HepG2 (cell line): ENCODE results near the gene KLHDC4. TPM values are rescaled to one million over a fixed set of nuclear protein-coding genes. Genes with fewer than 3 reads are reported as not detected.
"Not testable (repeated sequence)": the region's sequence is repeated elsewhere in the genome, so short reads cannot be mapped to it uniquely, and the experiment has no call there.

Experiments used
- ATAC-seq: fragments of 200-7000 bp; cut with Tn5 transposase; 3 replicates; pipeline ENCODE4 v1.9.1; 2020; ENCODE audit warnings: mild to moderate bottlenecking, moderate library complexity
- BruUV-seq: library from RNA; stranded (reverse); fragments of 400-500 nt; replicated peaks from 2 replicates; lab custom pipeline; 2021; lab: Mats Ljungman, UMichigan
- CTCF ChIA-PET: fragments of 300-600 bp; formaldehyde crosslinking; extraction: SDS; loops from one replicate; lab custom pipeline; 2021; ENCODE audit warnings: low total read pairs, inconsistent platforms, low intra/inter-chr PET ratio; lab: Yijun Ruan, JAX
- POLR2A ChIA-PET: fragments of 350-600 bp; sonication (Branson Sonifier 250); formaldehyde crosslinking; loops from one replicate; lab custom pipeline; 2020; ENCODE audit warnings: antibody characterized with exemption, inconsistent platforms; lab: Yijun Ruan, JAX
- DNase-seq: peaks from one replicate; pipeline ENCODE4 v3.0.0-alpha.2; 2015; ENCODE audit warnings: low spot score
- FAIRE-seq: peaks from 3 replicates; lab custom pipeline; 2011; peaks lifted over from hg19 to GRCh38; lab: Jason Lieb, UNC
- H2AFZ ChIP-seq: one replicate; pipeline ENCODE4 v1.6.1; 2011; ENCODE audit warnings: low read length, inconsistent platforms
- H3K27ac ChIP-seq: fragments of 300-600 bp; 3 replicates; pipeline ENCODE4 v1.8.0; 2011; ENCODE audit warnings: mixed run types, mild to moderate bottlenecking, mixed read lengths, low read length, inconsistent platforms; ENCODE audit not compliant: insufficient read depth; ENCODE audit errors: extremely low read length
- H3K27me3 ChIP-seq, 2 experiments: fragments of 200-600 bp in 1 of 2; 2 replicates in 1 of 2; 3 replicates in 1 of 2; pipeline versions ENCODE4 v1.6.0 to v1.8.0; 2011; ENCODE audit warnings: low read length in 2 of 2, mild to moderate bottlenecking in 2 of 2, moderate library complexity in 2 of 2, inconsistent platforms in 1 of 2; ENCODE audit not compliant: insufficient read depth in 2 of 2, control insufficient read depth in 1 of 2
- H3K36me3 ChIP-seq, 2 experiments: fragments of 200-600 bp in 1 of 2; replicated peaks in 1 of 2; 2 replicates in 1 of 2; 3 replicates in 1 of 2; pipeline versions ENCODE4 v1.5.1 to v1.8.0; 2011; ENCODE audit warnings: low read length in 2 of 2, inconsistent platforms in 1 of 2; ENCODE audit not compliant: insufficient read depth in 2 of 2, control insufficient read depth in 1 of 2
- H3K4me1 ChIP-seq: 2 replicates; pipeline ENCODE4 v1.5.1; 2012; ENCODE audit warnings: low read length, inconsistent platforms; ENCODE audit not compliant: insufficient read depth
- H3K4me2 ChIP-seq: 2 replicates; pipeline ENCODE4 v1.6.0; 2011; ENCODE audit warnings: low read depth, low read length, inconsistent platforms
- H3K4me3 ChIP-seq, 3 experiments: fragments of 200-600 bp in 1 of 3; sonication (generic), shearing (Covaris generic) in 1 of 3; replicated peaks in 1 of 3; 2 replicates each; pipeline ENCODE4 v1.5.1; 2011 to 2016; ENCODE audit warnings: low read length in 3 of 3, inconsistent platforms in 2 of 3, low read depth in 2 of 3, mild to moderate bottlenecking in 2 of 3, control low read depth in 1 of 3, mixed read lengths in 1 of 3; ENCODE audit not compliant: insufficient read depth in 1 of 3
- H3K79me2 ChIP-seq: one replicate; pipeline ENCODE4 v1.6.1; 2011; ENCODE audit warnings: low read length, inconsistent platforms; ENCODE audit not compliant: insufficient read depth
- H3K9ac ChIP-seq: 2 replicates; pipeline ENCODE4 v1.6.0; 2011; ENCODE audit warnings: mild to moderate bottlenecking, low read depth, low read length, inconsistent platforms; ENCODE audit not compliant: insufficient read depth
- H3K9me3 ChIP-seq: 2 replicates; pipeline ENCODE4 v1.5.1; 2012; ENCODE audit warnings: mild to moderate bottlenecking, low read length
- H4K20me1 ChIP-seq: 2 replicates; pipeline ENCODE4 v1.6.0; 2011; ENCODE audit warnings: inconsistent platforms, mild to moderate bottlenecking, low read length, moderate library complexity; ENCODE audit not compliant: insufficient read depth
- DNMT1 ChIP-seq: sonication (generic); formaldehyde crosslinking; IDR thresholded peaks from 2 replicates; pipeline ENCODE4 v1.5.1; 2020; ENCODE audit warnings: mild to moderate bottlenecking, missing genetic modification reagents
- FOXO1 ChIP-seq: sonication (generic); formaldehyde crosslinking; IDR thresholded peaks from 2 replicates; pipeline ENCODE4 v1.4.0; 2020; ENCODE audit warnings: missing genetic modification reagents
- GATAD1 ChIP-seq: IDR thresholded peaks from 2 replicates; pipeline ENCODE4 v1.6.1; 2016; ENCODE audit warnings: missing genetic modification reagents, missing compliant biosample characterization
- KAT2B ChIP-seq: fragments of 150-350 bp; IDR thresholded peaks from 2 replicates; pipeline ENCODE4 v1.6.1; 2014; ENCODE audit warnings: low read depth, low read length, borderline replicate concordance
- MLX ChIP-seq: IDR thresholded peaks from 2 replicates; pipeline ENCODE4 v1.6.1; 2016
- MNT ChIP-seq: fragments of 450-650 bp; IDR thresholded peaks from 2 replicates; pipeline ENCODE4 v1.6.1; 2016
- ZBTB37 ChIP-seq: sonication (generic); formaldehyde crosslinking; IDR thresholded peaks from 2 replicates; pipeline ENCODE4 v1.4.0; 2020; ENCODE audit warnings: mild to moderate bottlenecking, missing genetic modification reagents
- ZNF552 ChIP-seq: sonication (generic); formaldehyde crosslinking; IDR thresholded peaks from 2 replicates; pipeline ENCODE4 v1.9.0; 2022; ENCODE audit warnings: missing genetic modification reagents, mild to moderate bottlenecking, borderline replicate concordance
- ZNF569 ChIP-seq: sonication (generic); formaldehyde crosslinking; IDR thresholded peaks from 2 replicates; pipeline ENCODE4 v1.5.0; 2020; ENCODE audit warnings: mild to moderate bottlenecking, missing genetic modification reagents, moderate library complexity, borderline replicate concordance
- ZNF614 ChIP-seq: IDR thresholded peaks from 2 replicates; pipeline ENCODE4 v1.6.1; 2018; ENCODE audit warnings: missing biosample characterization, missing genetic modification reagents, inconsistent platforms, borderline replicate concordance
- ZNF616 ChIP-seq: sonication (generic); formaldehyde crosslinking; IDR thresholded peaks from 2 replicates; pipeline ENCODE4 v1.5.0; 2020; ENCODE audit warnings: low read depth, mild to moderate bottlenecking, missing genetic modification reagents
- WGBS: methylation state at CpG from one replicate; pipeline ENCODE4 v1.1.6; 2017; ENCODE audit warnings: low lambda C conversion rate; 5-methylcytosine and 5-hydroxymethylcytosine counted together
- in situ Hi-C: cut with HindIII; loops from 2 replicates; pipeline ENCODE4 v1.10.0; 2017; ENCODE audit warnings: low pct_unique_long_range_greater_than_20kb; ENCODE audit not compliant: extremely low pct_ligation_motif_present
- intact Hi-C: fragments of 100-400 bp; cut with micrococcal nuclease; formaldehyde crosslinking; loops from one replicate; pipeline ENCODE4 v1.10.0; 2022; ENCODE audit not compliant: unreplicated experiment
- polyA plus RNA-seq, 8 experiments: library from polyadenylated mRNA; depleted of rRNA in 3 of 8; stranded (reverse) in 7 of 8; unstranded in 1 of 8; fragments of >200 nt; fragmentation: Illumina TruSeq in 4 of 8; extraction: Trizol in 4 of 8; gene quantifications; 2 replicates each; pipeline versions ENCODE4 v1.2.1 to v1.2.3, GENCODE V29; 2011 to 2016; ENCODE audit warnings: low read depth in 4 of 8, missing spikeins in 1 of 8, mixed read lengths in 1 of 8; ENCODE audit not compliant: insufficient read depth in 1 of 8
- total RNA-seq, 5 experiments: library from RNA; depleted of rRNA; stranded (reverse); fragments of >200 nt; fragmentation: Illumina TruSeq; extraction: Trizol; gene quantifications; 2 replicates each; pipeline ENCODE4 v1.2.3, GENCODE V29; 2016; ENCODE audit warnings: low read depth in 1 of 5

KLHDC4 gene
- total and polyA plus RNA-seq, 2 of the 13 experiments (the other 11 are each of a cell fraction or from before 2014, with no cell fraction given): 18.7 to 31.8 TPM

- no peak for TF ChIP-seq ZNF569 (CRISPR knock-in tag)
- TF ChIP-seq MLX (CRISPR knock-in tag): no peak
- TF ChIP-seq ZNF614 (CRISPR knock-in tag): no peak
Observed at GRCh38 chr16:87727346-87727745, 38.4 kb downstream of the KLHDC4 start (continued).

GRCh38 chr16:87726577-87726976 lies 39.2 kb downstream of the KLHDC4 start:
- peaks cover 34 to 73% of the 10 kb centered on the region in 2 experiments for H3K36me3 ChIP-seq
- H2AFZ ChIP-seq, H3K27me3 ChIP-seq, H3K79me2 ChIP-seq, ATAC-seq, H3K27ac ChIP-seq, intact Hi-C loops, H4K20me1 ChIP-seq, DNase-seq, CTCF ChIA-PET, POLR2A ChIA-PET, H3K4me2 ChIP-seq, H3K9ac ChIP-seq, H3K4me3 ChIP-seq, H3K9me3 ChIP-seq, BruUV-seq, in situ Hi-C loops, FAIRE-seq, H3K4me1 ChIP-seq: not testable (repeated sequence)
- WGBS: 99% methylated on average over 40 of the region's 40 CpGs

- no peaks in the 10 kb centered on the region for H3K79me2 ChIP-seq
- POLR2A ChIA-PET: no interaction called here
- H3K4me1 ChIP-seq: no peaks in the 10 kb centered on the region
- CTCF ChIA-PET: no interaction called here
- intact Hi-C loops: no loop called here
- no peak overlapping the region for H2AFZ ChIP-seq
- no peak overlapping the region for H3K9ac ChIP-seq
- H3K4me2 ChIP-seq: no peak overlapping the region
- ATAC-seq (no peak), DNase-seq (no peak), FAIRE-seq (no peak)
- in situ Hi-C loops: no loop called here
- peaks cover 32 to 72% of the 10 kb centered on the region in 2 experiments for H3K36me3 ChIP-seq
- 95% methylated on average over 28 of the region's 28 CpGs for whole genome bisulfite sequencing
- H3K4me3 ChIP-seq: no peak overlapping the region
- no peaks in the 10 kb centered on the region for H4K20me1 ChIP-seq
- no TSS peak for BruUV-seq
- no peaks in the 10 kb centered on the region for H3K27me3 ChIP-seq
- H3K9me3 ChIP-seq: no peaks in the 10 kb centered on the region
- no peak overlapping the region for H3K27ac ChIP-seq
- no peak for TF ChIP-seq ZBTB37
- TF ChIP-seq MNT: no peak
- no peak for TF ChIP-seq KAT2B
- TF ChIP-seq FOXO1 (CRISPR knock-in tag): no peak
- TF ChIP-seq DNMT1 (CRISPR knock-in tag): no peak
- no peak for TF ChIP-seq ZNF616
- no peak for TF ChIP-seq ZNF552 (CRISPR knock-in tag)
- no peak for TF ChIP-seq GATAD1 (CRISPR knock-in tag)
Observed at GRCh38 chr16:87725596-87726235, 40.1 kb downstream of the KLHDC4 start.
